ENCODE measurements around the gene ASXL3.

DNA sequence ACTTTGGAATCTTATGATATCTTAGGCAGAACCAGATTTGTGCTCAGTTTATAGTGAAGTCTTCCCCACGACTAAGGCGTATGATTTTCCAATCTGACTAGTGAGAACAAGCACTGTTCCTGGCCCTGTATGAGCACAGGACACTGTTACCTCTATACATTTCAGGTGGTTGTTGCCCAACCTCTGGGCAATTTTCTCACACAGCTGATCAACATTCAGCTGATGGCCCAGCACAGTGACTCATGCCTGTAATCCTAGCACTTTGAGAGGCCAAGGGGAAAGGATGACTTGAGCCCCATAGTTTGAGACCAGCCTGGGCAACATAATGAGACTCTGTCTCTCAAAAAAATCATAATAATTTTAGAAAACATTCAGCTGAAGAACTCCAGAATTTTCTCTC lies 119.5 kb downstream of the ASXL3 start:
- TF ChIP-seq POLR2A (IDR thresholded peaks at IDR 0.05) (no peak), POLR2AphosphoS5 (IDR thresholded peaks at IDR 0.05) (no peak), EP300 (IDR thresholded peaks at IDR 0.05) (no peak)
- TF ChIP-seq, protein P1, sequence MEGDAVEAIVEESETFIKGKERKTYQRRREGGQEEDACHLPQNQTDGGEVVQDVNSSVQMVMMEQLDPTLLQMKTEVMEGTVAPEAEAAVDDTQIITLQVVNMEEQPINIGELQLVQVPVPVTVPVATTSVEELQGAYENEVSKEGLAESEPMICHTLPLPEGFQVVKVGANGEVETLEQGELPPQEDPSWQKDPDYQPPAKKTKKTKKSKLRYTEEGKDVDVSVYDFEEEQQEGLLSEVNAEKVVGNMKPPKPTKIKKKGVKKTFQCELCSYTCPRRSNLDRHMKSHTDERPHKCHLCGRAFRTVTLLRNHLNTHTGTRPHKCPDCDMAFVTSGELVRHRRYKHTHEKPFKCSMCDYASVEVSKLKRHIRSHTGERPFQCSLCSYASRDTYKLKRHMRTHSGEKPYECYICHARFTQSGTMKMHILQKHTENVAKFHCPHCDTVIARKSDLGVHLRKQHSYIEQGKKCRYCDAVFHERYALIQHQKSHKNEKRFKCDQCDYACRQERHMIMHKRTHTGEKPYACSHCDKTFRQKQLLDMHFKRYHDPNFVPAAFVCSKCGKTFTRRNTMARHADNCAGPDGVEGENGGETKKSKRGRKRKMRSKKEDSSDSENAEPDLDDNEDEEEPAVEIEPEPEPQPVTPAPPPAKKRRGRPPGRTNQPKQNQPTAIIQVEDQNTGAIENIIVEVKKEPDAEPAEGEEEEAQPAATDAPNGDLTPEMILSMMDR (IDR thresholded peaks at IDR 0.05), result no peak

Data from upper lobe of left lung (tissue), 4 donors.